ENCODE data around the gene NEURL3.

DNA sequence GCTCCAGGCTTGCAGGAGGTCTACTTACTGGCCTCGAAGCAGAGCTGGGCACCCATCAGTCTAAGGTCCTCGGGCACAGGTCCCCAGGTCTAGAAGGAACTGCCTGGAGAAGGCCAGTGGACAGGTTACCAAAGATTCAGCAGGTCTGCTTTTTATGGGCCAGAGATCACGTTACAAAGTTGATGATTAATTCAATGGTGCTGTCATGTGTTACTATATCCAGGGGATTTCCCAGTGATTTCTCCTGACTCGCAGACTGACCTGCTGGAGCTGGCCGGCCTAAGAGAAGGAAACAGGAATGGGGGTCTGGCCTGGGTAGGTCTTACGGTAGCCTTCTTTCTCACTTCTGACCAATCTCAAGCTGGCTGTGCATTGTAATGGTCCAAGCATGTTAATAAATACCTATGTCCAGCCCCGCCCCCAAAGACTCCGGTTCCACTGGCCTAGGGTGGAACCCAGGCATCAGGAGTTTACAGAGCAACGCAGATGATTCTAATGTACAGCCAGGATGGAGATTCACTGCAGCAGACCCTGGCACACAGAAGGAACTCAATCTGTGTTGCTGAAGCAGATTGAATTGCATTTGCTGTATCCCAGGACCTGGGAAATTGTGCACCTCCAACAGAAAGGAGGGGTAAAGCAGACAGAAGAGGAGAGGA is at the start of gene NEURL3:
- TF ChIP-seq, protein P1, sequence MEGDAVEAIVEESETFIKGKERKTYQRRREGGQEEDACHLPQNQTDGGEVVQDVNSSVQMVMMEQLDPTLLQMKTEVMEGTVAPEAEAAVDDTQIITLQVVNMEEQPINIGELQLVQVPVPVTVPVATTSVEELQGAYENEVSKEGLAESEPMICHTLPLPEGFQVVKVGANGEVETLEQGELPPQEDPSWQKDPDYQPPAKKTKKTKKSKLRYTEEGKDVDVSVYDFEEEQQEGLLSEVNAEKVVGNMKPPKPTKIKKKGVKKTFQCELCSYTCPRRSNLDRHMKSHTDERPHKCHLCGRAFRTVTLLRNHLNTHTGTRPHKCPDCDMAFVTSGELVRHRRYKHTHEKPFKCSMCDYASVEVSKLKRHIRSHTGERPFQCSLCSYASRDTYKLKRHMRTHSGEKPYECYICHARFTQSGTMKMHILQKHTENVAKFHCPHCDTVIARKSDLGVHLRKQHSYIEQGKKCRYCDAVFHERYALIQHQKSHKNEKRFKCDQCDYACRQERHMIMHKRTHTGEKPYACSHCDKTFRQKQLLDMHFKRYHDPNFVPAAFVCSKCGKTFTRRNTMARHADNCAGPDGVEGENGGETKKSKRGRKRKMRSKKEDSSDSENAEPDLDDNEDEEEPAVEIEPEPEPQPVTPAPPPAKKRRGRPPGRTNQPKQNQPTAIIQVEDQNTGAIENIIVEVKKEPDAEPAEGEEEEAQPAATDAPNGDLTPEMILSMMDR (conservative IDR thresholded peaks at IDR 0.05 in 1 of 2, IDR thresholded peaks at IDR 0.05 in 1 of 2; ENCODE audit: low read depth in 1 of 2, low read length in 2 of 2), result no peak
- TF ChIP-seq EZH2 (IDR thresholded peaks at IDR 0.05; ENCODE audit: low read length, missing control alignments), result no peak
